Measurements from ENCODE around the gene SEZ6.

- TF ChIP-seq, protein P1, sequence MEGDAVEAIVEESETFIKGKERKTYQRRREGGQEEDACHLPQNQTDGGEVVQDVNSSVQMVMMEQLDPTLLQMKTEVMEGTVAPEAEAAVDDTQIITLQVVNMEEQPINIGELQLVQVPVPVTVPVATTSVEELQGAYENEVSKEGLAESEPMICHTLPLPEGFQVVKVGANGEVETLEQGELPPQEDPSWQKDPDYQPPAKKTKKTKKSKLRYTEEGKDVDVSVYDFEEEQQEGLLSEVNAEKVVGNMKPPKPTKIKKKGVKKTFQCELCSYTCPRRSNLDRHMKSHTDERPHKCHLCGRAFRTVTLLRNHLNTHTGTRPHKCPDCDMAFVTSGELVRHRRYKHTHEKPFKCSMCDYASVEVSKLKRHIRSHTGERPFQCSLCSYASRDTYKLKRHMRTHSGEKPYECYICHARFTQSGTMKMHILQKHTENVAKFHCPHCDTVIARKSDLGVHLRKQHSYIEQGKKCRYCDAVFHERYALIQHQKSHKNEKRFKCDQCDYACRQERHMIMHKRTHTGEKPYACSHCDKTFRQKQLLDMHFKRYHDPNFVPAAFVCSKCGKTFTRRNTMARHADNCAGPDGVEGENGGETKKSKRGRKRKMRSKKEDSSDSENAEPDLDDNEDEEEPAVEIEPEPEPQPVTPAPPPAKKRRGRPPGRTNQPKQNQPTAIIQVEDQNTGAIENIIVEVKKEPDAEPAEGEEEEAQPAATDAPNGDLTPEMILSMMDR (IDR thresholded peaks at IDR 0.05; ENCODE audit: low read depth, low read length), result no peak
- no peak for TF ChIP-seq EZH2phosphoT487 (IDR thresholded peaks at IDR 0.05; ENCODE audit: low read depth)
Measured at GRCh38 chr17:29034510-29034909, 28.7 kb upstream of the SEZ6 start.

All from OCI-LY3 (cell line).